Cortex of kidney (tissue), 1 donor: ENCODE measurements around the gene MTCL1.
"Not testable (repeated sequence)": the region's sequence is repeated elsewhere in the genome, so short reads cannot be mapped to it uniquely, and the experiment has no call there.

Experiments used
- DNase-seq: peaks from one replicate; lab custom pipeline; 2025; lab: John Stamatoyannopoulos, UW

The MTCL1 gene

GRCh38 chr18:8744038-8744437, 38.7 kb downstream of the MTCL1 start:
- DNase-seq, result no peak

GRCh38 chr18:8744656-8745055, 39.3 kb downstream of the MTCL1 start:
- no peak for DNase-seq

GRCh38 chr18:8745355-8746014, 40.1 kb downstream of the MTCL1 start:
- no peak for DNase-seq

GRCh38 chr18:8747440-8747937, 42.1 kb downstream of the MTCL1 start:
- DNase-seq, result no peak

- no peak for DNase-seq
Observed at GRCh38 chr18:8749492-8749891, 44.1 kb downstream of the MTCL1 start.

- no peak for DNase-seq
Observed at GRCh38 chr18:8750954-8751415, 45.6 kb downstream of the MTCL1 start.

GRCh38 chr18:8751692-8752091, 46.3 kb downstream of the MTCL1 start:
- DNase-seq, result no peak

- DNase-seq, result no peak
Observed at GRCh38 chr18:8752329-8752728, 47.0 kb downstream of the MTCL1 start.

GRCh38 chr18:8754995-8755960, 49.9 kb downstream of the MTCL1 start:
- DNase-seq, result no peak

- no peak for DNase-seq
Observed at GRCh38 chr18:8756571-8756970, 51.2 kb downstream of the MTCL1 start.

GRCh38 chr18:8757396-8757997, 52.1 kb downstream of the MTCL1 start:
- DNase-seq, result no peak

- no peak for DNase-seq
Observed at GRCh38 chr18:8758466-8758865, 53.1 kb downstream of the MTCL1 start.

- DNase-seq, result no peak
Observed at GRCh38 chr18:8760984-8761383, 55.6 kb downstream of the MTCL1 start.

- DNase-seq, result not testable (repeated sequence)
Observed at GRCh38 chr18:8761535-8761934, 56.2 kb downstream of the MTCL1 start.

- no peak for DNase-seq
Observed at GRCh38 chr18:8762968-8763367, 57.6 kb downstream of the MTCL1 start.

GRCh38 chr18:8763611-8764010, 58.3 kb downstream of the MTCL1 start:
- DNase-seq, result no peak

- DNase-seq, result no peak
Observed at GRCh38 chr18:8765783-8766463, 60.6 kb downstream of the MTCL1 start.

- no peak for DNase-seq
Observed at GRCh38 chr18:8766559-8767293, 61.4 kb downstream of the MTCL1 start.

- DNase-seq, result no peak
Observed at GRCh38 chr18:8767340-8767739, 62.0 kb downstream of the MTCL1 start.

GRCh38 chr18:8769509-8770095, 64.2 kb downstream of the MTCL1 start:
- no peak for DNase-seq

- DNase-seq, result no peak
Observed at GRCh38 chr18:8770657-8771056, 65.3 kb downstream of the MTCL1 start.
